Endodermal cell (in vitro differentiated cells): ENCODE measurements around the gene LAMB3. TPM values are rescaled to one million over a fixed set of nuclear protein-coding genes. Genes with fewer than 3 reads are reported as not detected.

Experiments
- DNase-seq: peaks from one replicate; pipeline ENCODE4 v3.0.0-alpha.2; 2017
- H3K27ac ChIP-seq: 2 replicates; pipeline ENCODE4 v1.5.1; 2013; ENCODE audit warnings: mild to moderate bottlenecking, low read depth, low read length, moderate library complexity
- H3K27me3 ChIP-seq: 2 replicates; pipeline ENCODE4 v1.6.1; 2013; ENCODE audit warnings: mild to moderate bottlenecking, low read length, moderate library complexity; ENCODE audit not compliant: insufficient read depth, control insufficient read depth, poor library complexity, severe bottlenecking
- H3K36me3 ChIP-seq: 2 replicates; pipeline ENCODE4 v1.7.0; 2013; ENCODE audit warnings: mild to moderate bottlenecking, low read length, moderate library complexity; ENCODE audit not compliant: control insufficient read depth, insufficient read depth
- H3K4me1 ChIP-seq: one replicate; pipeline ENCODE4 v1.7.0; 2013; ENCODE audit warnings: low read length; ENCODE audit not compliant: control insufficient read depth, insufficient read depth
- H3K4me3 ChIP-seq: 2 replicates; pipeline ENCODE4 v1.5.1; 2013; ENCODE audit warnings: mild to moderate bottlenecking, low read length, moderate library complexity
- H3K9ac ChIP-seq: 2 replicates; pipeline ENCODE4 v1.6.1; 2013; ENCODE audit warnings: mild to moderate bottlenecking, low read length, moderate library complexity; ENCODE audit not compliant: poor library complexity, severe bottlenecking; ENCODE audit errors: extremely low read depth
- H3K9me3 ChIP-seq: 2 replicates; pipeline ENCODE4 v1.6.1; 2013; ENCODE audit warnings: mild to moderate bottlenecking, low read length, moderate library complexity; ENCODE audit not compliant: control insufficient read depth
- H3K27ac Mint-ChIP-seq: 2 replicates; pipeline ENCODE4 v1.8.0; 2020; ENCODE audit warnings: mixed read lengths
- H3K27me3 Mint-ChIP-seq: 2 replicates; pipeline ENCODE4 v1.8.0; 2021; ENCODE audit warnings: mild to moderate bottlenecking, mixed read lengths; ENCODE audit not compliant: insufficient read depth
- H3K36me3 Mint-ChIP-seq: 2 replicates; pipeline ENCODE4 v1.8.0; 2020; ENCODE audit warnings: low read depth, mixed read lengths
- H3K4me1 Mint-ChIP-seq: 2 replicates; pipeline ENCODE4 v1.8.0; 2020; ENCODE audit warnings: mixed read lengths
- H3K4me3 Mint-ChIP-seq: 2 replicates; pipeline ENCODE4 v1.8.0; 2020; ENCODE audit warnings: mild to moderate bottlenecking, moderate library complexity, mixed read lengths
- H3K9me3 Mint-ChIP-seq: 2 replicates; pipeline ENCODE4 v1.8.0; 2020; ENCODE audit warnings: mild to moderate bottlenecking, mixed read lengths
- CTCF ChIP-seq: fragments of 200-600 bp; sonication (generic); conservative IDR thresholded peaks from 2 replicates; pipeline ENCODE4 v1.5.0; 2021; ENCODE audit warnings: antibody characterized with exemption, mild to moderate bottlenecking
- WGBS, 2 experiments: methylation state at CpG; one replicate each; pipeline versions ENCODE4 v1.1.5 to v1.1.7; 2013; ENCODE audit warnings: missing lambda C conversion rate in 2 of 2, mixed read lengths in 1 of 2; ENCODE audit not compliant: insufficient coverage in 1 of 2, insufficient read length in 1 of 2; 5-methylcytosine and 5-hydroxymethylcytosine counted together
- total RNA-seq, 2 donors: library from RNA; stranded (reverse); fragmentation: NEBNext Ultra II Directional in 1 of 2; extraction: Animal tissue kit (Norgen Biotek cat#: 25700) in 1 of 2; gene quantifications; 2 replicates in 1 of 2; 3 replicates in 1 of 2; pipeline ENCODE4 v1.2.1, GENCODE V29; 2021

LAMB3 gene
- total RNA-seq, 2 donors from 2014 or later, result 0.53 to 1.9 TPM

- Mint-ChIP-seq H3K27me3 (peaks cover 32% of the 10 kb centered on the region), H3K4me1 (peaks cover 7% of the 10 kb centered on the region), H3K27ac (no peak overlapping the region), H3K4me3 (no peak overlapping the region), H3K36me3 (no peaks in the 10 kb centered on the region), H3K9me3 (no peaks in the 10 kb centered on the region)
- no peak for TF ChIP-seq CTCF
- Histone ChIP-seq H3K4me3 (no peak overlapping the region), H3K27me3 (peaks cover 36% of the 10 kb centered on the region), H3K36me3 (no peaks in the 10 kb centered on the region), H3K27ac (no peak overlapping the region), H3K4me1 (no peaks in the 10 kb centered on the region), H3K9ac (no peak overlapping the region), H3K9me3 (no peaks in the 10 kb centered on the region)
- DNase-seq, result no peak
These were observed 44.4 kb upstream of the LAMB3 start for GRCh38 chr1:209696673-209697072.

GRCh38 chr1:209692745-209693504 is 40.7 kb upstream of the LAMB3 start:
- peaks cover 27% of the 10 kb centered on the region for H3K27me3 Mint-ChIP-seq
- H3K4me1 Mint-ChIP-seq, result no peaks in the 10 kb centered on the region
- H3K9me3 Mint-ChIP-seq, result no peaks in the 10 kb centered on the region
- no peak overlapping the region for H3K27ac ChIP-seq
- peaks cover 36% of the 10 kb centered on the region for H3K27me3 ChIP-seq
- H3K4me3 Mint-ChIP-seq, result no peak overlapping the region
- H3K36me3 Mint-ChIP-seq, result no peaks in the 10 kb centered on the region
- 7 to 11% methylated on average over 3 of the region's 3 CpGs for WGBS, 2 experiments
- H3K36me3 ChIP-seq, result no peaks in the 10 kb centered on the region
- peak; percentile 90 for DNase-seq
- H3K9me3 ChIP-seq, result no peaks in the 10 kb centered on the region
- no peak overlapping the region for H3K4me3 ChIP-seq
- no peaks in the 10 kb centered on the region for H3K4me1 ChIP-seq
- TF ChIP-seq CTCF, result peak; percentile 94
- H3K9ac ChIP-seq, result no peak overlapping the region
- H3K27ac Mint-ChIP-seq, result no peak overlapping the region

- H3K9me3 Mint-ChIP-seq, result no peaks in the 10 kb centered on the region
- H3K4me3 Mint-ChIP-seq, result no peak overlapping the region
- no peak overlapping the region for H3K4me3 ChIP-seq
- peaks cover 38% of the 10 kb centered on the region for H3K27me3 ChIP-seq
- H3K4me1 Mint-ChIP-seq, result no peaks in the 10 kb centered on the region
- no peak overlapping the region for H3K27ac ChIP-seq
- no peak overlapping the region for H3K27ac Mint-ChIP-seq
- H3K27me3 Mint-ChIP-seq, result peaks cover 27% of the 10 kb centered on the region
- no peaks in the 10 kb centered on the region for H3K36me3 Mint-ChIP-seq
- WGBS, 2 experiments, result 77 to 82% methylated on average over 3 of the region's 4 CpGs
- no peak for TF ChIP-seq CTCF
- H3K4me1 ChIP-seq, result no peaks in the 10 kb centered on the region
- DNase-seq, result no peak
- no peaks in the 10 kb centered on the region for H3K9me3 ChIP-seq
- no peaks in the 10 kb centered on the region for H3K36me3 ChIP-seq
- no peak overlapping the region for H3K9ac ChIP-seq
These were observed 40.1 kb upstream of the LAMB3 start for GRCh38 chr1:209692296-209692695.
